CD4-positive, alpha-beta T cell (primary cell): ENCODE results near the gene SKIL. TPM values are rescaled to one million over a fixed set of nuclear protein-coding genes. Genes with fewer than 3 reads are reported as not detected.

Source experiments
- ATAC-seq: fragments of 200-7000 bp; cut with Tn5 transposase; one replicate; pipeline ENCODE4 v1.10.0; 2022; ENCODE audit warnings: mild to moderate bottlenecking; ENCODE audit not compliant: poor library complexity
- CTCF ChIA-PET: fragments of 350-600 bp; sonication (Branson Sonifier 250); formaldehyde crosslinking; loops from one replicate; lab custom pipeline; 2021; ENCODE audit warnings: antibody characterized with exemption, inconsistent platforms; lab: Charles Lee
- POLR2A ChIA-PET: fragments of 350-600 bp; sonication (Branson Sonifier 250); formaldehyde crosslinking; loops from one replicate; lab custom pipeline; 2021; ENCODE audit warnings: antibody characterized with exemption, inconsistent platforms; lab: Charles Lee
- DNase-seq, 14 experiments: peaks; one replicate each; pipeline ENCODE4 v3.0.0-alpha.2; 2013 to 2020; ENCODE audit warnings: mixed read lengths in 2 of 14
- H3K27ac ChIP-seq, 2 donors: one replicate each; pipeline versions ENCODE4 v1.5.1 to v1.7.0; 2013; ENCODE audit warnings: low read length in 2 of 2, low read depth in 1 of 2, mild to moderate bottlenecking in 1 of 2
- H3K27me3 ChIP-seq, 2 experiments: 1 replicate in 1 of 2; 2 replicates in 1 of 2; pipeline versions ENCODE4 v1.6.1 to v1.7.0; 2013; ENCODE audit warnings: low read length in 2 of 2, control low read depth in 1 of 2, mild to moderate bottlenecking in 1 of 2, moderate library complexity in 1 of 2; ENCODE audit not compliant: insufficient read depth in 2 of 2, control insufficient read depth in 1 of 2
- H3K36me3 ChIP-seq: one replicate; pipeline ENCODE4 v1.6.1; 2013; ENCODE audit warnings: low read length, control low read depth; ENCODE audit not compliant: insufficient read depth
- H3K4me1 ChIP-seq: one replicate; pipeline ENCODE4 v1.6.1; 2013; ENCODE audit warnings: low read length, control low read depth; ENCODE audit not compliant: insufficient read depth
- H3K4me3 ChIP-seq: one replicate; pipeline ENCODE4 v1.5.1; 2013; ENCODE audit warnings: mild to moderate bottlenecking, low read length, moderate library complexity
- H3K9me3 ChIP-seq, 2 experiments: 1 replicate in 1 of 2; 2 replicates in 1 of 2; pipeline versions ENCODE4 v1.6.1 to v1.7.0; 2013; ENCODE audit warnings: low read length in 2 of 2, mild to moderate bottlenecking in 2 of 2, control low read depth in 1 of 2, moderate library complexity in 1 of 2; ENCODE audit not compliant: control insufficient read depth in 1 of 2, insufficient read depth in 1 of 2
- H3K27ac Mint-ChIP-seq: one replicate; pipeline ENCODE4 v1.8.0; 2020; ENCODE audit warnings: mixed read lengths
- H3K27me3 Mint-ChIP-seq: one replicate; pipeline ENCODE4 v1.8.0; 2021; ENCODE audit warnings: mixed read lengths
- H3K36me3 Mint-ChIP-seq: one replicate; pipeline ENCODE4 v1.8.0; 2021; ENCODE audit warnings: low read depth, mixed read lengths
- H3K4me1 Mint-ChIP-seq: one replicate; pipeline ENCODE4 v1.8.0; 2021; ENCODE audit warnings: low read depth, mixed read lengths
- H3K4me3 Mint-ChIP-seq: one replicate; pipeline ENCODE4 v1.8.0; 2020; ENCODE audit warnings: mild to moderate bottlenecking, mixed read lengths
- H3K9me3 Mint-ChIP-seq: one replicate; pipeline ENCODE4 v1.8.0; 2020; ENCODE audit warnings: mixed read lengths
- CTCF ChIP-seq: fragments of 200-600 bp; IDR thresholded peaks from one replicate; pipeline ENCODE4 v1.8.0; 2022; ENCODE audit warnings: antibody characterized with exemption, mild to moderate bottlenecking
- intact Hi-C, 2 experiments: fragments of 100-400 bp; cut with DNase I in 1 of 2; cut with micrococcal nuclease in 1 of 2; formaldehyde crosslinking; loops; one replicate each; pipeline versions ENCODE4 v1.15.1 to v1.9.0; 2023 to 2025; cut with DNase I, micrococcal nuclease
- microRNA-seq: library from miRNA; unstranded; fragments of <30 nt; microRNA quantifications from one replicate; pipeline ENCODE4 v1.2.0, GENCODE V29; 2021; ENCODE audit warnings: borderline microRNAs expressed, borderline replicate concordance
- total RNA-seq, 174 experiments: library from RNA in 2 of 174; stranded (reverse) in 2 of 174; gene quantifications; one replicate each; pipeline ENCODE4 v1.2.3 and lab custom pipeline; 2021 to 2026

The SKIL gene
- total RNA-seq, 2 experiments from 2014 or later, result 121 to 130 TPM

- CTCF ChIA-PET, result no interaction called here
- H3K27ac Mint-ChIP-seq, result no peak overlapping the region
- no peaks in the 10 kb centered on the region for H3K9me3 Mint-ChIP-seq
- POLR2A ChIA-PET, result no interaction called here
- Histone ChIP-seq H3K27ac (no peak overlapping the region), H3K4me3 (no peak overlapping the region), H3K27me3 (peaks cover 4 to 5% of the 10 kb centered on the region in 2 experiments), H3K9me3 (no peaks in the 10 kb centered on the region), H3K4me1 (no peaks in the 10 kb centered on the region), H3K36me3 (no peaks in the 10 kb centered on the region)
- no peak for ATAC-seq
- intact Hi-C loops, result no loop called here
- H3K4me3 Mint-ChIP-seq, result no peak overlapping the region
- peaks cover 36% of the 10 kb centered on the region for H3K27me3 Mint-ChIP-seq
- no peaks in the 10 kb centered on the region for H3K4me1 Mint-ChIP-seq
- no peak for TF ChIP-seq CTCF
- no peaks in the 10 kb centered on the region for H3K36me3 Mint-ChIP-seq
- no peak for DNase-seq
Measured at GRCh38 chr3:170442947-170443346, 85.4 kb downstream of the SKIL start.

DNA sequence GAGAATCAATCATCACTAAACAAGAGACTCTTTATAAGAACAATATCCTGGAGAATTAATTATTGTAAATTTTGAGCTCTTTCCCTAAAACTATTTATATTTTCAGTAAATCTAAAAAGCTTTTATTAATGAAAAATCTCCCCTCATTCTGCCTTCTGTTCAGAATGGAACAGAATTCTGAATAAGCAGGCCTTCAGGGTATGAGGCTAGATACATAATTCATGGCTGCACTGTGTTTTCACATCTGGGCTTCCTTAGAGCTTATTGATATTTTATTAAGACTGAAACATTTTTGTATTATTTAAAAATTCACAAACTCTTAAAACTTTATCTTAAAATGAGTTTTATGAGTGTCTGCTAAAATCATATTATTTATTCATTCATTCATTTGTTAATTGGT is 85.9 kb downstream of the SKIL start:
- Mint-ChIP-seq H3K36me3 (no peaks in the 10 kb centered on the region), H3K4me3 (no peak overlapping the region), H3K27me3 (peaks cover 36% of the 10 kb centered on the region), H3K9me3 (no peaks in the 10 kb centered on the region), H3K4me1 (no peaks in the 10 kb centered on the region), H3K27ac (no peak overlapping the region)
- H3K9me3 ChIP-seq, result no peaks in the 10 kb centered on the region
- ChIA-PET POLR2A (no interaction called here), CTCF (no interaction called here)
- no peak for ATAC-seq
- no peak overlapping the region for H3K27ac ChIP-seq
- intact Hi-C loops, result no loop called here
- H3K4me1 ChIP-seq, result no peaks in the 10 kb centered on the region
- H3K27me3 ChIP-seq, result peaks cover 4 to 5% of the 10 kb centered on the region in 2 experiments
- no peak overlapping the region for H3K4me3 ChIP-seq
- no peak for TF ChIP-seq CTCF
- no peak for DNase-seq
- H3K36me3 ChIP-seq, result no peaks in the 10 kb centered on the region

Small RNA genes within 50 kb of the gene (microRNA-seq; reads per million reads assigned to microRNA genes)
- not detected for gene MIR6828

Other genes with a start within 250 kb of the SKIL start
- 100 to 1,000 TPM; 143 to 150 TPM for gene PHC3, start 176.0 kb upstream of the SKIL start, total RNA-seq
- 10 to 100 TPM; 16.4 to 18.0 TPM for gene PRKCI, start 135.3 kb upstream of the SKIL start, total RNA-seq
- gene CLDN11, start 61.2 kb downstream of the SKIL start, total RNA-seq, result not detected
- not detected for gene SLC7A14, start 228.4 kb downstream of the SKIL start, total RNA-seq